Mesendoderm (in vitro differentiated cells): ENCODE measurements around the gene PHACTR1.

Experiments used
- DNase-seq: peaks from one replicate; pipeline ENCODE4 v3.0.0; 2013
- H2AK5ac ChIP-seq: 2 replicates; pipeline ENCODE4 v1.6.1; 2013; ENCODE audit warnings: low read length, inconsistent platforms
- H2BK120ac ChIP-seq: 2 replicates; pipeline ENCODE4 v1.6.1; 2013; ENCODE audit warnings: low read depth, mild to moderate bottlenecking, low read length, moderate library complexity, mixed read lengths
- H2BK15ac ChIP-seq: replicated peaks from 2 replicates; pipeline ENCODE4 v1.6.1; 2013; ENCODE audit warnings: low read depth, mild to moderate bottlenecking, moderate library complexity
- H2BK5ac ChIP-seq: 2 replicates; pipeline ENCODE4 v1.6.1; 2013; ENCODE audit warnings: low read length, inconsistent platforms
- H3K18ac ChIP-seq: 2 replicates; pipeline ENCODE4 v1.6.1; 2013; ENCODE audit warnings: mild to moderate bottlenecking, low read length, mixed read lengths
- H3K23ac ChIP-seq: one replicate; pipeline ENCODE4 v1.6.1; 2013; ENCODE audit warnings: low read length
- H3K27ac ChIP-seq: 2 replicates; pipeline ENCODE4 v1.5.1; 2013; ENCODE audit warnings: low read depth, mild to moderate bottlenecking, inconsistent platforms, low read length, moderate library complexity
- H3K27me3 ChIP-seq: 2 replicates; pipeline ENCODE4 v1.6.1; 2013; ENCODE audit warnings: low read length, control low read depth, mild to moderate bottlenecking, inconsistent platforms; ENCODE audit not compliant: insufficient read depth, poor library complexity
- H3K36me3 ChIP-seq: 2 replicates; pipeline ENCODE4 v1.6.1; 2013; ENCODE audit warnings: low read length, inconsistent platforms; ENCODE audit not compliant: control insufficient read depth, insufficient read depth
- H3K4ac ChIP-seq: one replicate; pipeline ENCODE4 v1.6.1; 2013; ENCODE audit warnings: low read depth, mild to moderate bottlenecking, low read length, moderate library complexity
- H3K4me1 ChIP-seq: 2 replicates; pipeline ENCODE4 v1.6.1; 2013; ENCODE audit warnings: low read depth, low read length, inconsistent platforms; ENCODE audit not compliant: control insufficient read depth
- H3K4me2 ChIP-seq: 2 replicates; pipeline ENCODE4 v1.6.1; 2013; ENCODE audit warnings: low read length
- H3K4me3 ChIP-seq: 2 replicates; pipeline ENCODE4 v1.5.1; 2013; ENCODE audit warnings: mild to moderate bottlenecking, low read length
- H3K56ac ChIP-seq: one replicate; pipeline ENCODE4 v1.6.1; 2013; ENCODE audit warnings: low read length
- H3K79me1 ChIP-seq: 2 replicates; pipeline ENCODE4 v1.6.1; 2013; ENCODE audit warnings: low read length, inconsistent platforms
- H3K79me2 ChIP-seq: 2 replicates; pipeline ENCODE4 v1.6.1; 2013; ENCODE audit warnings: mild to moderate bottlenecking, low read length; ENCODE audit not compliant: control insufficient read depth, insufficient read depth
- H3K9ac ChIP-seq: 2 replicates; pipeline ENCODE4 v1.6.1; 2013; ENCODE audit warnings: low read length, inconsistent platforms
- H4K5ac ChIP-seq: one replicate; pipeline ENCODE4 v1.6.1; 2013; ENCODE audit warnings: low read length
- H4K8ac ChIP-seq: one replicate; pipeline ENCODE4 v1.6.1; 2013; ENCODE audit warnings: low read depth, mild to moderate bottlenecking, control low read depth, low read length, moderate library complexity
- WGBS: extraction: QIAGEN DNeasy Blood & Tissue Kit; methylation state at CpG from one replicate; pipeline ENCODE4 v1.1.7; 2013; ENCODE audit warnings: low lambda C conversion rate, missing lambda C conversion rate; ENCODE audit not compliant: insufficient coverage; ENCODE audit errors: extremely low coverage; 5-methylcytosine and 5-hydroxymethylcytosine counted together

The PHACTR1 gene

GRCh38 chr6:13212538-13212937, 496.0 kb downstream of the PHACTR1 start:
- Histone ChIP-seq H4K5ac (no peak overlapping the region), H3K4me2 (no peak overlapping the region), H3K23ac (no peak overlapping the region), H3K27me3 (no peaks in the 10 kb centered on the region), H3K56ac (no peak overlapping the region), H3K27ac (no peak overlapping the region), H2BK15ac (no peak overlapping the region), H3K4me3 (no peak overlapping the region), H2BK5ac (no peak overlapping the region), H3K18ac (no peak overlapping the region), H2AK5ac (no peak overlapping the region), H3K9ac (no peak overlapping the region), H3K79me1 (no peaks in the 10 kb centered on the region), H3K36me3 (no peaks in the 10 kb centered on the region), H3K79me2 (no peaks in the 10 kb centered on the region), H4K8ac (no peak overlapping the region), H2BK120ac (no peak overlapping the region), H3K4me1 (no peaks in the 10 kb centered on the region), H3K4ac (no peak overlapping the region)
- WGBS = no CpG with 5 or more reads among the region's 14 CpGs
- no peak for DNase-seq

DNA sequence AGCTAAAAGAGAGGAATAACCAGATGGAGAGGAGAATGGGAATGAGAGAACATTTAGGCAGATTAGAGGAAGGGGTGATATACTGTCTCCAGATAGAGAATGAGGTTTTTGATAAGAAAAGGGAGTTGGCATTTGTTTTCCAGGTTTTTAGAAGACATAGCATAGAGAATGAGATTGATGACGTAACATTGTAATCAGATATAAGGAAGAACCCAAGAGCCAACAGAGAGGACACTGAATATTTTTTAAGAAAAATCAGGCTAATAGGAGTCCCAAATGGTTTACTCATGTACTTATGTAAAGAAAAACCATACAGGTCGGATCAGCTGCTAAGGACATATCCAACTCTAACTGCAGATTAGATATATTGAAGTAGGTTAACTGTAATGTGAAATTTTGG, 498.8 kb downstream of the PHACTR1 start:
- H3K27ac ChIP-seq = no peak overlapping the region
- no peaks in the 10 kb centered on the region for H3K79me1 ChIP-seq
- H3K4me1 ChIP-seq = no peaks in the 10 kb centered on the region
- no peak overlapping the region for H3K18ac ChIP-seq
- H3K36me3 ChIP-seq = no peaks in the 10 kb centered on the region
- no peak overlapping the region for H2BK5ac ChIP-seq
- H3K23ac ChIP-seq = no peak overlapping the region
- H2BK120ac ChIP-seq = no peak overlapping the region
- H4K5ac ChIP-seq = no peak overlapping the region
- no peak overlapping the region for H2AK5ac ChIP-seq
- no peak overlapping the region for H3K9ac ChIP-seq
- no peak overlapping the region for H3K4me3 ChIP-seq
- no peak overlapping the region for H2BK15ac ChIP-seq
- no CpG with 5 or more reads among the region's 2 CpGs for WGBS
- no peak overlapping the region for H3K4me2 ChIP-seq
- no peaks in the 10 kb centered on the region for H3K27me3 ChIP-seq
- H3K56ac ChIP-seq = no peak overlapping the region
- H4K8ac ChIP-seq = no peak overlapping the region
- DNase-seq = no peak
- no peak overlapping the region for H3K4ac ChIP-seq
- no peaks in the 10 kb centered on the region for H3K79me2 ChIP-seq

- DNase-seq = no peak
- Histone ChIP-seq H4K5ac (no peak overlapping the region), H2AK5ac (no peak overlapping the region), H2BK120ac (no peak overlapping the region), H3K79me2 (no peaks in the 10 kb centered on the region), H3K56ac (no peak overlapping the region), H3K4me3 (no peak overlapping the region), H3K4me1 (no peaks in the 10 kb centered on the region), H3K79me1 (no peaks in the 10 kb centered on the region), H4K8ac (no peak overlapping the region), H3K27ac (no peak overlapping the region), H3K23ac (no peak overlapping the region), H2BK15ac (no peak overlapping the region), H3K36me3 (no peaks in the 10 kb centered on the region), H3K9ac (no peak overlapping the region), H3K4me2 (no peak overlapping the region), H3K18ac (no peak overlapping the region), H3K4ac (no peak overlapping the region), H2BK5ac (no peak overlapping the region), H3K27me3 (no peaks in the 10 kb centered on the region)
- WGBS = no CpG with 5 or more reads among the region's 2 CpGs
Observed at GRCh38 chr6:13216236-13217014, 499.9 kb downstream of the PHACTR1 start.

GRCh38 chr6:13217206-13217905, 500.8 kb downstream of the PHACTR1 start:
- H2AK5ac ChIP-seq = no peak overlapping the region
- H3K18ac ChIP-seq = no peak overlapping the region
- WGBS = no CpG with 5 or more reads among the region's 4 CpGs
- H3K56ac ChIP-seq = no peak overlapping the region
- H3K4me3 ChIP-seq = no peak overlapping the region
- H2BK5ac ChIP-seq = no peak overlapping the region
- no peaks in the 10 kb centered on the region for H3K4me1 ChIP-seq
- no peak overlapping the region for H3K4me2 ChIP-seq
- H2BK120ac ChIP-seq = no peak overlapping the region
- H4K5ac ChIP-seq = no peak overlapping the region
- no peaks in the 10 kb centered on the region for H3K36me3 ChIP-seq
- H3K27me3 ChIP-seq = no peaks in the 10 kb centered on the region
- no peaks in the 10 kb centered on the region for H3K79me1 ChIP-seq
- H2BK15ac ChIP-seq = no peak overlapping the region
- DNase-seq = no peak
- H3K9ac ChIP-seq = no peak overlapping the region
- H3K79me2 ChIP-seq = no peaks in the 10 kb centered on the region
- no peak overlapping the region for H3K4ac ChIP-seq
- no peak overlapping the region for H4K8ac ChIP-seq
- H3K23ac ChIP-seq = no peak overlapping the region
- H3K27ac ChIP-seq = no peak overlapping the region

DNA sequence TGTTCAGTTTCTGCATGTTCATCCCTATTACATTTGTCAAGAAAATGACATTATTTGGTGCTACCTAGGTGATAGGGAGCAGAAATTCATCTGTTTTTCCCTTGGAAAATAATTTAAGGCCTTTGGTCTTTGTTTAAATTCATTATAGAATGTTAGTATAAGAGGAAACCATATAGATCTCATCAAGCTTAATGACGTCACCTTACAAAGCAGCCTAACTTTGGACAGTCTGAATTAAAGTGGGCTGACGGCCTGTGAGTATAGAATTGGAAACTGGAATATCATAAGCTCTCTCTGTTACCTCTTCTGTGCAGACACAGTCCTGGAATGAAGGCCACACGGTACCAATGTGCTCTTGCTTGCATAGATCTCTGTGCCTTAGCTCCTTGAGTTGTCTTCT, 503.7 kb downstream of the PHACTR1 start:
- Histone ChIP-seq H3K79me1 (no peaks in the 10 kb centered on the region), H3K4ac (no peak overlapping the region), H4K8ac (no peak overlapping the region), H3K4me1 (peaks cover 2% of the 10 kb centered on the region), H3K36me3 (no peaks in the 10 kb centered on the region), H4K5ac (no peak overlapping the region), H3K79me2 (no peaks in the 10 kb centered on the region), H2AK5ac (no peak overlapping the region), H3K18ac (no peak overlapping the region), H3K4me3 (no peak overlapping the region), H3K4me2 (no peak overlapping the region), H2BK15ac (no peak overlapping the region), H3K27me3 (no peaks in the 10 kb centered on the region), H2BK120ac (no peak overlapping the region), H3K9ac (no peak overlapping the region), H3K23ac (no peak overlapping the region), H2BK5ac (no peak overlapping the region), H3K27ac (no peak overlapping the region), H3K56ac (no peak overlapping the region)
- no CpG with 5 or more reads among the region's 3 CpGs for WGBS
- DNase-seq = no peak
